GM12865 (cell line): ENCODE results near the gene KRT2.

Source experiments
- DNase-seq: peaks from one replicate; pipeline ENCODE4 v3.0.0; 2010; ENCODE audit warnings: low read depth
- H3K4me3 ChIP-seq: 2 replicates; pipeline ENCODE4 v1.5.1; 2011; ENCODE audit warnings: mild to moderate bottlenecking, low read depth, low read length, control low read depth
- TF ChIP-seq, protein P1 (sequence below): IDR thresholded peaks from 2 replicates; pipeline ENCODE4 v1.5.1; 2011; ENCODE audit warnings: low read length, control low read depth, low read depth, inconsistent platforms; ENCODE audit not compliant: insufficient read depth; ENCODE audit errors: missing control alignments

Gene KRT2

DNA sequence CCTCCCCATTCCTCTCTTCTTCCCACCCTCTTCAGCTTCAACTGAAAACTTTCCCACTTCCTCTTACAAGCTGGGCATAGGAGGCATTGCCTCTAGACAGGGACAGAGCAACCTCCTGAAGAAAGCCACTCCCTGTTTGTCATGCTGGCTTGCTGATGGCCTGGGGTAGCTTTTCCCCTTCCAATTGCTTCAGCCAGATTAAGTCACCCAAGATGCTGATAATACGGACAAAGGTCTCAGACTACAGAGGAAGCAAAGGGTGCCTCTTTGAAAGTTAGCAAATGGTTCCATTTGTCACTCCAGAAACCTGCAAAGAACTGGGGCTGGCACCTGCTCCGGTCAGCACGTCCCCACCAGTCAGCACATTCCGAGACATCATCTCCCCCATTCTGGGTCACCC is 6.0 kb downstream of the KRT2 start:
- no peak for DNase-seq
- no peak overlapping the region for H3K4me3 ChIP-seq
- TF ChIP-seq, protein P1, sequence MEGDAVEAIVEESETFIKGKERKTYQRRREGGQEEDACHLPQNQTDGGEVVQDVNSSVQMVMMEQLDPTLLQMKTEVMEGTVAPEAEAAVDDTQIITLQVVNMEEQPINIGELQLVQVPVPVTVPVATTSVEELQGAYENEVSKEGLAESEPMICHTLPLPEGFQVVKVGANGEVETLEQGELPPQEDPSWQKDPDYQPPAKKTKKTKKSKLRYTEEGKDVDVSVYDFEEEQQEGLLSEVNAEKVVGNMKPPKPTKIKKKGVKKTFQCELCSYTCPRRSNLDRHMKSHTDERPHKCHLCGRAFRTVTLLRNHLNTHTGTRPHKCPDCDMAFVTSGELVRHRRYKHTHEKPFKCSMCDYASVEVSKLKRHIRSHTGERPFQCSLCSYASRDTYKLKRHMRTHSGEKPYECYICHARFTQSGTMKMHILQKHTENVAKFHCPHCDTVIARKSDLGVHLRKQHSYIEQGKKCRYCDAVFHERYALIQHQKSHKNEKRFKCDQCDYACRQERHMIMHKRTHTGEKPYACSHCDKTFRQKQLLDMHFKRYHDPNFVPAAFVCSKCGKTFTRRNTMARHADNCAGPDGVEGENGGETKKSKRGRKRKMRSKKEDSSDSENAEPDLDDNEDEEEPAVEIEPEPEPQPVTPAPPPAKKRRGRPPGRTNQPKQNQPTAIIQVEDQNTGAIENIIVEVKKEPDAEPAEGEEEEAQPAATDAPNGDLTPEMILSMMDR, result no peak

DNA sequence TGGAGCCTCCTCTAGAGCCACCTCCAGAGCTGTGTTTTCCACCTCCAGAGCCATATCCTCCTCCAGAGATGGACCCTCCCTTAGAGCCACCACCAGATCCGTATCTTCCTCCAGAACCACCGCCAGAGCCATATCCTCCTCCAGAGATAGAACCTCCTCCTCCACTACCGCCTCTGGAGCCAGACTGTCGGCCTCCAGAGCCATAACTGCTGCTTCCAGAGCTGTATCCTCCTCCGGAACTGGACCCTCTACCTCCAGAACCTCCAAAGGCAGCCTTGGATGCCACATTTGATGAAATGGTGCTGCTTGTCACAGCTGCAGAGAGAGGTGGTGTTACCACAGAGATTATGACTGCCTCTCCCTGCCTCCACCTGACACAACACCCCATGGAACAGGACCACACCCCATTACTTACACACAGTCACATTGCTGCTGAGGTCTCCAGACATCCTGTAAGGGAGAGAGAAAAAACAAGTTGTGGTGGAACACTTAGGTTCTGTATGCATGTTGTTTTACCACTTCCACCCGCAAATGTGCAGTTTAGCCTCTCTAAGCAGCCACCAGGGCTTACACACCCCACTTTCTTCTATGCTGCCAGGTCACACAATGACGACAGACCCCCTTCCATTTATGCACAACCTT is 6.8 kb downstream of the KRT2 start:
- no peak overlapping the region for H3K4me3 ChIP-seq
- DNase-seq, result no peak
- TF ChIP-seq, protein P1, result no peak

DNA sequence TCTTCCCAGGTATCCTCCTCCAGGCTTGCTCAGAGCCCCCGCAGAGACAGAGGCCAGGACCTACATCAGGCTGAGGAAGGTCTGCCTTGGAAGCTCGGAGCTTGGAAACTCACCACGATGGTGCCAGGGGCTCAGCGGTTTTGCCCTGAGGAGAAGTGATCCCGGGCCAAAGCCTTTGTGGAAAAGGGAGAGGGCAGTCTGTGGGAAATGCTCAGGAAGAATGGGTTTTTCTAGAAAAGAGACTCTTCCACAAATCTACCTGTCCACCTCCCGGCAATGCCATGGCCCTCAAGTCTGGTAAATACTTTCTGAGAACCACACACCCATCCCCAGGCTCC is 8.0 kb downstream of the KRT2 start:
- H3K4me3 ChIP-seq, result no peak overlapping the region
- no peak for DNase-seq
- TF ChIP-seq, protein P1, result no peak

DNA sequence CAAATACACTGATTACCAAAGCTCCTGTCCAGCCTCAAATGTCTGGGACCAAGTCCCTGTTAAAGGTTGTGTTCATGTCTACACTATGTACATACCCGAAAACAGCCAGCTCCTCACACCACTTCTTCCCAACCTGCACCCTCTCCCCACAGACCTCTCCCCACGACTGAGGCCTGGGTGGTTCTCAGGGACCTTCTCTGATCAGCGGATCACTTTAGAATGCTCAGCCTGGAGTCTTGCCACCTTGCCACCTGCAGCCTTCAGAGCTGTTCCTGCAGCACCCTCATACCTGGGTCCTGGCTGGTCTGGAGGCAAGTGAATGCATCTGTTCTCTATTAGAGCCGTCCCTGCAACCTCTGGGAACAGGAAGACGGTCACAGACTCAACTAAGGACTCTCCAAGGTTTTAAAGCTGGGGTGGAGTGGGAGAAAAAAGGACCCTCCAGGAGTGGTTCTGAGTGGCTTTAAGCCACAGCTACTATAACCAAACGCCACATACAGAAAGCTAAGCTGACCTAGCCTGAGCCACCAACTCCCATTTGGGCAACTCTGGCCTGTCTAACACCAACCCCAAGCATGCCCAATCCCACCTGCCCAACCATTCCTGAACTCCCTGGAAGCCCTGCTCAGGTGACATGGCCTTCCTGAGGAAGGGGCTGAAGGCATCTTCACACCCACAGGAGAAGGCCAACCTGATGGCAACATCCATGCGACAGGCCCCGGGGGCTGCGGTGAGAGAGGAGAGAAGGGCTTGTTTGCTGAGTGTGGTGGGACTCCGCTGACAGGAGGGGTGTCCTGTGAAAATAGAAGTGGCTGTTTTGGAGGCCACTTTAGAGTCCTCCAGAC is 8.6 kb downstream of the KRT2 start:
- H3K4me3 ChIP-seq, result no peak overlapping the region
- TF ChIP-seq, protein P1, result no peak
- no peak for DNase-seq

DNA sequence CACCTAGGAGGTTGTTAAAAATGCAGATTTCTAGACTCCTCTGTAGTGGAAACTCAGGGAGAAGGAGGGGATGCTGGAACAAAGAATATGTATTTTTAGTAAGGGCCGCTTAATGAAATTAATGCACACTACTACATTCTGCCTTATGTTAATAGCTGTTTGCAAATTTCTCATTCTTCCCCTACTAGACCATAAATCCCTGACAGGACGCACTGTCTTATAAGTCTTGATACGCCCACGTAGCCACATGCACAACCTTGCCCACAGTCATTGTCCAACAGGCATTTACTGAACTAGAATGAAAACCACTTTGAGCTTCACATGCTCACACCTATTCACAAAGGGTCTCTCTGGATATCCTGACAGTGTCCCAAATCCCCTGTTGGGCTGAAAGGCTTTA is 10.5 kb downstream of the KRT2 start:
- TF ChIP-seq, protein P1, result no peak
- DNase-seq, result no peak
- H3K4me3 ChIP-seq, result no peak overlapping the region

DNA sequence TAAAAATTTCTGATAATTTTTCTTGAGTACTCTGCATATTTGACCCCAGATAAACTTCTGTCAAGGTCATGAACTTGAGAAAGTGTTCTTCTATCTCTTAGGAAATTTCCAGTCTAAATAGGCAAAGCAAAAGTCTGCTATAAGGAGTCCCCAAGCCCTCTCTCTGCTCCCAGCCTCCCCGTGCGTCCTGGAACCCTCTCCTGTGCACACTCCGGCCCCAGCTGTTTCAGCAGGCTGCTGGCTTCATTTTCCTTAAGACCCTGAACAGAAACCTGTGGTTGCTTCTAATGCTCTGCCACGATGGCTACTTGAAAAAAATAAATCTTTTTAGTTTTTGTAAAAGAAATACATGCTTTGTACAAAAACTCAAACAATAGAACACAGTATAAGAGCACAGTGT is 14.7 kb downstream of the KRT2 start:
- TF ChIP-seq, protein P1, result no peak
- no peak overlapping the region for H3K4me3 ChIP-seq
- DNase-seq, result no peak
